ENCODE measurements around the gene TUBA4B. TPM values are rescaled to one million over a fixed set of nuclear protein-coding genes. Genes with fewer than 3 reads are reported as not detected.
A peak's percentile ranks its signal among the peaks of the same experiment; 100 is the strongest.

The TUBA4B gene
- total RNA-seq, 4 donors from 2014 or later, result not detected

DNA sequence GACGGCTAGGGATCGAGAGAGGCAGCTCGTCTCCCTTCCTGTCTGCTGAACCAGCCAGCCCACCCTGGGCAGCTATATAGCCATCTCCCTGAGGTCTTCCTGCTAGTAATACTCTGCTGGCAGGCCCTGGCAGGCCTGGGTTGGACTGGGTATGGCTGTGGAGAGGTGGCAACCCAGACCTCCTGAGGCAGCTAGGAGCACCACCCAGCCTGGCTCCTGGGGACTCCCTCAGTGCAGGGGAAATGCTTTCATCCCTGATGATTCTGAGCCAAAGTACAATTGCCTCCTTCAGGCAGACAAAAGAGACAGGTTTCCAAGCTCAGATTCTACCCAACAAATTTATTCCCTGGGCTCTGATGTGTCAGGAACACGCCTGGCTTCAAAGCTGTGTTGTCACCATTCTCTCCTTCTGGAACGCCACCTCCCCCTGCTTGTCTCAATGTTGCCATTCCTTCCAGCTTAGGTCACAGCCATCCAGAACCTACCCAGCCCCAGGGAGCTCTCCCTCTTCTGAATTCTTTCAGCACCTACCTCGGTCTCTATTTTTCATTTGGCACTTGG is 21.4 kb downstream of the TUBA4B start:
- Histone ChIP-seq H3K9me3 (no peaks in the 10 kb centered on the region), H3K27me3 (no peaks in the 10 kb centered on the region), H3K27ac (no peak overlapping the region), H3K36me3 (no peaks in the 10 kb centered on the region), H3K4me3 (no peak overlapping the region), H3K4me1 (peaks cover 0 to 24% (median 6%) of the 10 kb centered on the region in 4 donors)
- TF ChIP-seq POLR2A (IDR thresholded peaks at IDR 0.05) (no peak), CTCF (IDR thresholded peaks at IDR 0.05) (no peak)
- no peak for DNase-seq

GRCh38 chr2:219277703-219278654 is 24.9 kb downstream of the TUBA4B start:
- TF ChIP-seq CTCF (IDR thresholded peaks at IDR 0.05) (peak; percentile 94 to 99 (median 96)), POLR2A (IDR thresholded peaks at IDR 0.05) (no peak)
- Histone ChIP-seq H3K4me3 (peak overlapping the region; percentile 18 to 77 (median 32)), H3K27ac (peak overlapping the region; percentile 93 to 99 (median 97)), H3K36me3 (peaks cover 0 to 21% (median 0%) of the 10 kb centered on the region in 3 donors), H3K9me3 (no peaks in the 10 kb centered on the region), H3K27me3 (no peaks in the 10 kb centered on the region), H3K4me1 (peaks cover 0 to 30% (median 9%) of the 10 kb centered on the region in 4 donors)
- peak; percentile 76 to 90 (median 88) for DNase-seq

- no peak for TF ChIP-seq POLR2A (IDR thresholded peaks at IDR 0.05)
- no peak for TF ChIP-seq CTCF (IDR thresholded peaks at IDR 0.05)
- no peak for DNase-seq
- no peaks in the 10 kb centered on the region for H3K27me3 ChIP-seq
- H3K9me3 ChIP-seq, result no peaks in the 10 kb centered on the region
- H3K27ac ChIP-seq, result peak overlapping the region; percentile 93 to 99 (median 97)
- H3K36me3 ChIP-seq, result peaks cover 0 to 28% (median 0%) of the 10 kb centered on the region in 3 donors
- H3K4me3 ChIP-seq, result peak overlapping the region; percentile 71 to 77 (median 74)
- peaks cover 0 to 30% (median 9%) of the 10 kb centered on the region in 4 donors for H3K4me1 ChIP-seq
Measured at GRCh38 chr2:219278655-219279150, 25.7 kb downstream of the TUBA4B start.

- DNase-seq, result peak; percentile 98 to 100 (median 99)
- TF ChIP-seq CTCF (IDR thresholded peaks at IDR 0.05), result no peak
- peak; percentile 90 to 94 for TF ChIP-seq POLR2A (IDR thresholded peaks at IDR 0.05)
- Histone ChIP-seq H3K4me1 (peaks cover 0 to 30% (median 9%) of the 10 kb centered on the region in 4 donors), H3K27ac (peak within 1 kb of the TSS; percentile 93 to 99 (median 97)), H3K36me3 (peaks cover 0 to 35% (median 0%) of the 10 kb centered on the region in 3 donors), H3K27me3 (no peaks in the 10 kb centered on the region), H3K9me3 (no peaks in the 10 kb centered on the region), H3K4me3 (peak within 1 kb of the TSS; percentile 71 to 77 (median 74))
Measured at GRCh38 chr2:219279151-219279915, 26.3 kb downstream of the TUBA4B start, which contains the start of gene DNAJB2. DNAJB2 (plus strand) TSS chr2:219279366; CDS start chr2:219279834, 468 bp downstream.
